GM18520 (cell line): ENCODE results near the gene KANSL1.
"Not testable (repeated sequence)": the region's sequence is repeated elsewhere in the genome, so short reads cannot be mapped to it uniquely, and the experiment has no call there.

Experiments
- ATAC-seq: cut with Tn5 transposase; IDR thresholded peaks from one replicate; pipeline ENCODE4 v1.9.1; 2021; ENCODE audit not compliant: unreplicated experiment

The KANSL1 gene

GRCh38 chr17:46007461-46007965 is 185.7 kb downstream of the KANSL1 start:
- no peak for ATAC-seq

- ATAC-seq: not testable (repeated sequence)
Measured at GRCh38 chr17:46006082-46006481, 187.1 kb downstream of the KANSL1 start.

GRCh38 chr17:46003907-46004748 is 189.1 kb downstream of the KANSL1 start:
- ATAC-seq: no peak

GRCh38 chr17:46002973-46003316 is 190.3 kb downstream of the KANSL1 start:
- ATAC-seq: no peak

GRCh38 chr17:46002311-46002972 is 190.8 kb downstream of the KANSL1 start:
- ATAC-seq: no peak

- ATAC-seq: no peak
Measured at GRCh38 chr17:46001390-46002310, 191.6 kb downstream of the KANSL1 start.

GRCh38 chr17:46000757-46001156 is 192.5 kb downstream of the KANSL1 start:
- no peak for ATAC-seq

GRCh38 chr17:46000292-46000691 is 192.9 kb downstream of the KANSL1 start:
- no peak for ATAC-seq

- no peak for ATAC-seq
Measured at GRCh38 chr17:45999900-46000290, 193.3 kb downstream of the KANSL1 start.

GRCh38 chr17:45998987-45999899 is 194.0 kb downstream of the KANSL1 start, which contains the start of gene STH:
Gene STH, plus strand, starts transcription at chr17:45999250. Its CDS starts 30 bp downstream, at chr17:45999280.
- no peak for ATAC-seq

- ATAC-seq: no peak
Measured at GRCh38 chr17:45997624-45998023, 195.6 kb downstream of the KANSL1 start.

- no peak for ATAC-seq
Measured at GRCh38 chr17:45997166-45997565, 196.1 kb downstream of the KANSL1 start.

GRCh38 chr17:45996282-45996937 is 196.8 kb downstream of the KANSL1 start:
- no peak for ATAC-seq

GRCh38 chr17:45995627-45996270 is 197.5 kb downstream of the KANSL1 start:
- no peak for ATAC-seq

- no peak for ATAC-seq
Measured at GRCh38 chr17:45994987-45995386, 198.2 kb downstream of the KANSL1 start.

- ATAC-seq: no peak
Measured at GRCh38 chr17:45993962-45994627, 199.1 kb downstream of the KANSL1 start.

GRCh38 chr17:45992904-45993303 is 200.3 kb downstream of the KANSL1 start:
- ATAC-seq: no peak

GRCh38 chr17:45992175-45992574 is 201.1 kb downstream of the KANSL1 start:
- ATAC-seq: no peak
